NCI-H82 (cell line): ENCODE measurements around the gene CPOX.
A peak's percentile ranks its signal among the peaks of the same experiment; 100 is the strongest.

Experiments
- DNase-seq: peaks from one replicate; lab custom pipeline; 2025; lab: John Stamatoyannopoulos, UW

Gene CPOX

GRCh38 chr3:98596087-98596486 is 2.7 kb upstream of the CPOX start:
- no peak for DNase-seq

DNA sequence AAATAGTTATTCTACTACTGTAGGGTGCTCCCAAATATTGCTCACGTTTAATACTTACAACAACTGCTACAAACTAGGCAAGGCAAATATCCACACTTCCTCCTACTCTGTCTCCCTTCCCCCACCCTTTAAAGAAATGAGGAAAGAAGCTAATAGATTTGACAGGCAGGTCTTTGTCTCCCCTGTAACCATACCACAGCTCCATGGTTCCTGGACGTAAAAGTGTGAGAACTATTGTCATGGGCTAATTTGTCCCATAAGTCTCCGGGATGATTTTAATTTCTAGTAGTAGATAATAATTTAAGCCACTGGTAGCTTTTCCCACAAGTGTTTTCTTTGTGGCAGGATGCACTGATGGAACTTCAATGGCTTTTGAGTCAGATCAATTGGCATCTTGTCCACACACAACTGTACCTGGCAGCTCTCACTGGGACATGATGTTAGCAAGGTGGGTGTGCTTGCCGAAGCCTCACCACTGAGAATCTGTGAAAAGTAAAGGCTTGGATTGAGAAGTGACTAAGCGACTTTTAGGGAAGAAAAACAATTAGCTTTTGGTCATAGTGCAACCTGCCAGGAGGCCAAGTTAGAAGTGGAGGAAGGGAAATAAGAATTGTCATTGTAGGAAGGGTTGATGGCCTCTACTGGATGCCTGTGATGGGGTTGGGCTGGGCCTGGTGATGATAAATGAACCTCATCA is 1.4 kb upstream of the CPOX start:
- DNase-seq, result no peak

- no peak for DNase-seq
Observed at GRCh38 chr3:98592345-98592935, 971 bp downstream of the CPOX start.

DNA sequence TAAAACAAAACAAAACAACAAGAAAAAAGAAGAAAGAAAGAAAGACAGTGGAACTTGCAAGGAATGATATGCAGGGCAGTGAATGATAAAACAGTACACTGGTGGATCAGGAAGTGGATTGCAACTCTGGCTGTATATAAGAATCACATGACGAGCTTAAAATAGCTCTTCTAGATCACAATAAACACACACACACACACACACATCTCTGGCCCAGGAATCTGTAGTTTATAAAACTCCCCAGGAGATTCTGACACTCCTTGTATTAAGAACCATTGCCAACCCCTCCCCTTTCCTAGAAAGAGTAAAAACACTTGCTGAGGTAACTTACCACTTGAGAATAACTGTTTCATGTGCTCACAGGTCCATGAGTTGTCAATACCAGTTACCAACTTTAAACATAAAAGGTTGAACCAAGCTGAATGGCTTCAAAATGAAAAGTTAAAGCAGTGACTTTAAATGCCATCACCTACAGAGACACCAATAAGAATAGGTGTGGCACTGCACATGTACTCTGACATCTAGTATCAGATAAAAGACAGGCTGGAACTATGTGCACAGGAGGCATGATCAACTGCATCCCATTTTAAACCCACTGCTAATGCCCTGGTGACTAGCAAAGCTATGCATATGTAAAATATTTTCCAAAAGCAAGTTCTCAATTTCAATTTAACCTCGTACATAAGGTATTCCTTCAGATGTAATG is 3.9 kb downstream of the CPOX start:
- DNase-seq, result no peak

GRCh38 chr3:98588065-98588464 is 5.3 kb downstream of the CPOX start:
- DNase-seq, result no peak

DNA sequence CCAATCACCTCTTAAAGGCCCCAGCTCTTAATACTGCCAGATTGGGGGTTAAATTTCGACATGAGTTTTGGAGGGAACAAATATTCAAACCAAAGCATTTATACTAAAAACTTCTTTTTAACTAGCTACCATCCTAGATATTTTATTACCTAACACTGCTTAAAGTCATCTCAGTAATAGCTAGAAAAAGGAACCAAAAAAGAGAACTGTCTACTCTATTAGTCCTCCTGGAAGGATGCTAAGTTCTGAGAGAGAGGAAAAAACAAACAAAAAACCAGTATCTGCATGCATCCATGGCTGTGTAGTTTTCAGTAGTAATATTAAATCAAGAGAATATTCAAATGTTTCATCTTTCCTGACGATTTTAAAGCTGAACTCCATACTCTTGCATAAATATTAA is 5.8 kb downstream of the CPOX start:
- DNase-seq, result no peak

- no peak for DNase-seq
Observed at GRCh38 chr3:98584547-98584946, 8.9 kb downstream of the CPOX start.

GRCh38 chr3:98583766-98584165 is 9.6 kb downstream of the CPOX start:
- DNase-seq, result no peak

- DNase-seq, result no peak
Observed at GRCh38 chr3:98582042-98582441, 11.4 kb downstream of the CPOX start.

- no peak for DNase-seq
Observed at GRCh38 chr3:98581474-98581873, 11.9 kb downstream of the CPOX start.

GRCh38 chr3:98580401-98581386 is 12.7 kb downstream of the CPOX start:
- no peak for DNase-seq

DNA sequence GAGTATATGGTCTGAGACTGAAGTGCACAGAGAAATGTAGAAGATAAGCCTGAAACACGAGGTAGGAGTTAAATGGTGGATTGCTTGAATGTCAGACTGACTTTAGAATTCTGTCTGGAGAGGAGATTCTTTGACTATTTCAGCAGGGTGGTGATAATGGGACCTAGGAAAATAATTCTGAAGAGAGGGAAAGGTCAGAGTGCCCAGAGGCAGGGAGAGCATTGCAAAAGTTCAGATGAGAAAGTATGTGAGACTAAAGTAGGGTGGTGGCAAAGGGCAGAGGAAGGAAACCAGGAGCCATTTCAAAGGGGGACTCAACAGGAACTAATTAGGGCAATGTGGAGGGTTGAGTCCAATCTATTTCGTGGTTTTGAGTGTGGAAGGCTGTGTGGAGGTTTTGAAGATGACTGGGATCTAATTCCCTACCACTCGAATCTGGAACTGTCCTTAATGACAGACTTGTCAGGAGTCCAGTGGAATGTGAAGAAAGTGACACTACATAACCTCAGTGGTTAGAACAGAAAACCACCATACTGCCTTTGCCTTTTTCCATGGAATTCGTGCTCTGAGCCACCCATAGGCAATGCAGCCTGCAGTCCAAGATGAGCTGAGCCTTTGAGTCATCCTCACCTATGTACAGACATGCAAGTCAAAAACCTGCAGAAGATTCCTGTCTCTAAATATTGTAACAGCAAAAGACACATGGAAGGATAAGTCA is 16.1 kb downstream of the CPOX start:
- DNase-seq, result no peak

DNA sequence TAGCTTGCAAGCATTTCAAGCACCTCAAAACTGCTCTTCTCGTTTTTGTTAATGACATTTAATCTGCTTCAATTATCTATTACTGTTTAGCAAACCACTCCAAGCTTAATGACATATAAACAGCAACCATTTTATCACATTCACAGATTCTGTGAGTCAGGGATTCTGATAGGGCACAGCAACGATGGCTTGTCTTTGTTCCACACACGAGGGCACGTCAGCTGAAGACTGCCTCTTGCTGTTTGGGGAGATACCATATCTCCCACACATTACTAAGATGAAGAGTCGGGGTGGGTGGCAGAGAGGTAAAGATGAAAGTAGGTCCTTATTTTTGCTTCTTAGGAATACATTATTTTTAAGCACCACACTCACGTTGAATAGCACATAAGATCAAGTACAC is 19.3 kb downstream of the CPOX start:
- no peak for DNase-seq

DNA sequence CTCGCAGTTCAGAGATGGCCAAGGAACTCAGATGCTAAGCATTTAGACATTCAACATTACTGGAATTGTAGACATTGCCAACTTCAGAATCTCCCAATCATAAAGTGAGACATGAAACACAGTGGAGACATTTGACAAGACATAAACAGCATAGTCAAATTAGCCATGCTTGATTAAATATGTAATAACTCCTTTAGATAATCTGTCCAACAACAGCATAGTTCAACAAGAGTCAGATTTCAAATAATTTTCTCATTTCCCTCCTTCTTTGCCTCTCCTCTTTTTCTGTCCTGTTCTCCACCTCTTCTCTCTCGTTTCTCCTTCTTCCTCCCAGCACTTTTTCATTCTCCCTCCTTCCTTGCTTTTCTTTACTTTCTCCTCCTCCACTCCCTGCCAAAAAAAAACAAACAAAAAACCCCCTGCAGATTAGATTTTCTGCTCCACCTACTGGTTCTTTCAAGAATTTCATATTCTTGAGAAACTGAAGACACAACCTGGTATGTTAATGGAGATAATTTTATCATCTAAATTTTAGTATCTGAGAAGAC is 20.2 kb downstream of the CPOX start:
- DNase-seq, result peak; percentile 31

DNA sequence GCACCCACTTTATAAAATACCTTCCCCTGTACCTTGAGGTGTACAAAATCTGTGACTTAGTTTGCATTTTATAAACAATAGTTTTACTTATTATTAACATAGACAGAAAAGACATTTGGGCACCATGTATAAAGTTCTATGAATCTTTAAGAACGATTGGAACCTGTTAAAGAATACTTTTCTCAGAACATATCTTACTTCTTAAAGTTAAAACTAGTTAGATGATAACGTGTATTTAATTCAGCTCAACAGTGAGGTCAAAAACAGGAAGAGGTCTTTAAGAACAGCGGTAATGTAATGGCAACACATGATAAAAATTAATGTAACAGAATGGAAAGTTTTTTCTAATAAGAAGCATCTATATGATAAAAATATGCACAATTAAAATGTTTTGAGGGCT is 25.0 kb downstream of the CPOX start:
- no peak for DNase-seq

DNA sequence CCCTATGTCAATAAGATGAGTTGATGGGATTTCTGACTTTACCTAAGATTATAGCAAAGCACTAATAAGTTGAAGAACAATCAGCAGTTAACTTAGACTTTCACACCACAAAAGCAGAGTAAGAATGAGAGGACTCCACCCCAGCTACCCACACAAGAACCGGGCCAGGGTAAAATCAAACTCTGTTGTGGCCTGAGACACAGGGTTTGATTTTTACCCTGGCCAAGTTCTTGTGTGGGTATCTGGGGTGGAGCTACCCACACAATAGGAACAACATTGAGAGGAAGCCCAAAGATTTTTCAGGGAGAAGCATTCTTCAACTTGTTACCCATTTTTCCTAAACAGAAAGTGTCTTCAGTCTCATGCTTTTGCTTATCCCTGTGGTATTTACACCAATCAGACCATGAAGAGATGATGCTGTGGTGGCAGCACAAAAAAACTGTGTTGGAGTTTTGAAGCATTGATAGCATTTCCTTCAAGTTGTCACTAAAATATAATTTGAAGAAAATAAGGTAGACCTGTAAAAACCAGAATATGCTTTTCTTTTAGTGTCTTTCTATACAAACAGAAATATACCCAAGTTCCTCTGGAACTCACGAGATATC is 25.6 kb downstream of the CPOX start:
- no peak for DNase-seq

- no peak for DNase-seq
Observed at GRCh38 chr3:98565843-98566242, 27.6 kb downstream of the CPOX start.

DNA sequence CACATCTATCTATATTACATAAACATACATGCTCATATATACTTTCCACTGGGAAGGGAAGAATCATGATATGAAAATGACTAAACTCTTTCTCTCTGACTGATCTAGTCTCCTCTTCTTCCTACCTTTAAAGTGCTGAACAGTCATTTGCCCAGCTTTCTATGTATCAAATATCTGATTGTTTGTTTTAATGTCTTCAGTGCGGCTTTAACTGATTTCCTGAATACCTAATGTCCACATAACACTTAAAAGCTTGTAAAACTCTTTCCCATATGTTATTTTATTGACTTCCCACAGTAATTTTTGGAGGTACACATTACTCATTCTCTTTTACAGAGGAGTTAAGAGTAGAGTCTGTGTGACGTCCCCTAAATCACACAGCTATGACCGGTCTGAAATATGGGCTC is 28.2 kb downstream of the CPOX start:
- DNase-seq, result no peak

DNA sequence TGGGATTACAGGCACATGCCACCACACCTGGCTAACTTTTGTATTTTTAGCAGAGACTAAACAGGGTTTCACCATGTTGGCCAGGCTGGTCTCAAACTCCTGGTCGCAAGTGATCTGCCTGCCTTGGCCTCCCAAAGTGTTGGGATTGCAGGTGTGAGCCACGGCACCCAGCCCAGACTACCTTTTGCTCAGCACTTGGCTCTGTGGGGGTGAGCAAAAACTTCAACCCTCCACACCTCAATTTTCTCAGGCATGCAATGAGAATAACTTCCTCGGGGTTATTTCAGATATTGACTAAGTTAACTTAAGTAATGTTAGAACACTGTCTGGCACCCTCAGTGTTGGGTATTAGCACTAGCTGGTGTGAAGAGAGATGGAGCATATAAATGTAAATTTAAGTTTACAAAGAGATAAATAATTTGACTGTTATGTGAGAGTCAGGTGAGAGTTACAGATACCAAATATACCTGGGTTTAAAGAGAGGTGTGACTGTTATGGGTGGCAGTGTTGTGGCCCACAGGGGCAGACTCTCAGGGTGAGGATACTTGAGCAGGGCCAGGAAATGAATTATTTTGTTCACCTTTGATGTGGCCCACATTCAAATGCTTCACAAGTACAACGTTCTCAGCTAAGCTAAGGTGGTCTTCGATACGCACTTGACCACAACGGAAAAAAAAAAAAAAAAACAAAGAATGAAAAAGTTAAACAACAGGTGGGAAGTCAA is 29.0 kb downstream of the CPOX start:
- no peak for DNase-seq

DNA sequence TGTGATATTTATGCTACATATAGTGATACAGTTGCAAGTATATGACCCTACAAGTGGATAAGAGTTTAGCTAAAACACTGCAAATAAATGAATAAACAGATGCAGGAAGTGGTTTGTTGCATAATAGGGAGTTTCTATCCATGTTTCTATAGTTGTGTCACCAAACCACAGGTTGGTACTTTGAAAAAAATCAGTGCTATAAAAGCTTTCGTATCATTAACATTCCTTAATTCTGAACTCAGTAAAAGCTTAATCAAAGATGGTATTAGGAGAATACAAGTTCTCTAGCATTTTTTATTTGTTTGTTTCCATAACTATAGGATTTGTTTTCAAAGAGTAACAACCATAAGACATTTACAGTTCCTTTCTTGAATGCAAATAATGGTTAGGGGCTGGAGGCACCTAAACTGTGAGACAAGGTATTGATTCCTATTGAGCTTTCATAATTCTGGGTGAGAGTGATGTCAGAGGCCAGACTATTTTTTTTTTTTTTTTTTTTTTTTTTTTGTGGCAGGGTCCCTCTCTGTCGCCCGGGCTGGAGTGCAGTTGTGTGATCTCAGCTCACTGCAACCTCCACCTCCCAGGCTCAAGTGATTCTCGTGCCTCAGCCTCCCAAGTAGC is 29.6 kb downstream of the CPOX start:
- no peak for DNase-seq
